Measurements from ENCODE around the gene RNF207. TPM values are rescaled to one million over a fixed set of nuclear protein-coding genes. Genes with fewer than 3 reads are reported as not detected.

The RNF207 gene
- polyA plus RNA-seq, 1 donor from 2014 or later = 3.5 TPM

DNA sequence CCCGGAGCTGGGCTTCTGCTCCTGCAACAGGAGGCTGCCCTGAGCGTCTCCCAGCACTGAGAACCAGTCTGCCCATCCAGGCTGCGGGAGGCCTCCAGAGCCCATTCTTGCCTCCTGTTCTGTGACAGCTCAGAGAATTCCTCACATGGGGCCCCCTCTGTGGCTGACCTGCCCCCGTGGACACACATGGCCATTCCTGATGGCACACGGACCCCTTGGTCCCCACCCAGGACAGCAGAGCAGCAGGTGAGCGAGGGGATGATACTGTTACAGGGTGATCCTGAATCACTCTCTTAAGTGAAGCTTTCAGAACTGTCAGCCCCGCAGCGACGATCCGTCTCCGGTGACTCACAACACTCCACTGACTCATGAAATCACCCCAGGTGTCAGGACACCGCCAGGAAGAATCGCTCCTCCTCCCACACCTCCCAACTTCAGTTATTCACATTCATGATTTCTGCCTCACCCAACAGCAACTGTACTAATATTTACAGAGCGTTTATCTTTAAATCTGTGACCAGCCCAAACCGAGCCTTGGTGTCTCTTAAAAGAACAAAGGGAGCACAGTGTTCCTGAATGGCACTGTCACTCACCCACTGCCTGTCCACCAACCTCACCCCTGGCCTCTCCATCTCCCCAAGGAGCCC lies 48.3 kb upstream of the RNF207 start:
- H3K9me3 ChIP-seq (ENCODE audit: low read length) = no peaks in the 10 kb centered on the region
- no peak overlapping the region for H2AFZ ChIP-seq (ENCODE audit: low read depth, low read length)
- H4K20me1 ChIP-seq (ENCODE audit: insufficient read depth) = no peaks in the 10 kb centered on the region
- no peaks in the 10 kb centered on the region for H3F3A ChIP-seq (ENCODE audit: insufficient read depth, low read length, poor library complexity, severe bottlenecking)
- H3K27me3 ChIP-seq (ENCODE audit: insufficient read depth, low read depth, low read length) = no peaks in the 10 kb centered on the region
- H3K36me3 ChIP-seq (ENCODE audit: insufficient read depth, low read length) = no peaks in the 10 kb centered on the region
- no peak overlapping the region for H3K4me2 ChIP-seq (ENCODE audit: low read length)
- H3K27ac ChIP-seq (ENCODE audit: low read length) = peak overlapping the region; percentile 76
- TF ChIP-seq CTCF (IDR thresholded peaks at IDR 0.05; ENCODE audit: poor library complexity, severe bottlenecking) (no peak), MXI1 (conservative IDR thresholded peaks at IDR 0.05; ENCODE audit: poor library complexity, severe bottlenecking) (no peak), POLR2AphosphoS5 (IDR thresholded peaks at IDR 0.05) (peak; percentile 80), SMC3 (conservative IDR thresholded peaks at IDR 0.05; ENCODE audit: poor library complexity) (no peak), EZH2 (IDR thresholded peaks at IDR 0.05; ENCODE audit: borderline replicate concordance, insufficient read depth, low read length, poor library complexity, severe bottlenecking) (no peak), RAD21 (conservative IDR thresholded peaks at IDR 0.05) (peak; percentile 14), EP300 (conservative IDR thresholded peaks at IDR 0.05; ENCODE audit: poor library complexity, severe bottlenecking) (peak; percentile 84)
- TF ChIP-seq, protein P1, sequence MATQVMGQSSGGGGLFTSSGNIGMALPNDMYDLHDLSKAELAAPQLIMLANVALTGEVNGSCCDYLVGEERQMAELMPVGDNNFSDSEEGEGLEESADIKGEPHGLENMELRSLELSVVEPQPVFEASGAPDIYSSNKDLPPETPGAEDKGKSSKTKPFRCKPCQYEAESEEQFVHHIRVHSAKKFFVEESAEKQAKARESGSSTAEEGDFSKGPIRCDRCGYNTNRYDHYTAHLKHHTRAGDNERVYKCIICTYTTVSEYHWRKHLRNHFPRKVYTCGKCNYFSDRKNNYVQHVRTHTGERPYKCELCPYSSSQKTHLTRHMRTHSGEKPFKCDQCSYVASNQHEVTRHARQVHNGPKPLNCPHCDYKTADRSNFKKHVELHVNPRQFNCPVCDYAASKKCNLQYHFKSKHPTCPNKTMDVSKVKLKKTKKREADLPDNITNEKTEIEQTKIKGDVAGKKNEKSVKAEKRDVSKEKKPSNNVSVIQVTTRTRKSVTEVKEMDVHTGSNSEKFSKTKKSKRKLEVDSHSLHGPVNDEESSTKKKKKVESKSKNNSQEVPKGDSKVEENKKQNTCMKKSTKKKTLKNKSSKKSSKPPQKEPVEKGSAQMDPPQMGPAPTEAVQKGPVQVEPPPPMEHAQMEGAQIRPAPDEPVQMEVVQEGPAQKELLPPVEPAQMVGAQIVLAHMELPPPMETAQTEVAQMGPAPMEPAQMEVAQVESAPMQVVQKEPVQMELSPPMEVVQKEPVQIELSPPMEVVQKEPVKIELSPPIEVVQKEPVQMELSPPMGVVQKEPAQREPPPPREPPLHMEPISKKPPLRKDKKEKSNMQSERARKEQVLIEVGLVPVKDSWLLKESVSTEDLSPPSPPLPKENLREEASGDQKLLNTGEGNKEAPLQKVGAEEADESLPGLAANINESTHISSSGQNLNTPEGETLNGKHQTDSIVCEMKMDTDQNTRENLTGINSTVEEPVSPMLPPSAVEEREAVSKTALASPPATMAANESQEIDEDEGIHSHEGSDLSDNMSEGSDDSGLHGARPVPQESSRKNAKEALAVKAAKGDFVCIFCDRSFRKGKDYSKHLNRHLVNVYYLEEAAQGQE (IDR thresholded peaks at IDR 0.05; ENCODE audit: borderline replicate concordance) = peak; percentile 41
- H3K4me3 ChIP-seq (ENCODE audit: low read length) = peak overlapping the region; percentile 43
- H3K79me2 ChIP-seq (replicated peaks; ENCODE audit: insufficient read depth, low read length) = no peaks in the 10 kb centered on the region
- H3K9me2 ChIP-seq (ENCODE audit: insufficient read depth, low read length) = no peaks in the 10 kb centered on the region
- peak overlapping the region; percentile 53 for H3K9ac ChIP-seq (ENCODE audit: low read length)

GRCh38 chr1:6158181-6158580 lies 47.7 kb upstream of the RNF207 start:
- TF ChIP-seq SMC3 (conservative IDR thresholded peaks at IDR 0.05; ENCODE audit: poor library complexity) (no peak), POLR2AphosphoS5 (IDR thresholded peaks at IDR 0.05) (no peak), EP300 (conservative IDR thresholded peaks at IDR 0.05; ENCODE audit: poor library complexity, severe bottlenecking) (no peak)
- Histone ChIP-seq H3F3A (ENCODE audit: insufficient read depth, low read length, poor library complexity, severe bottlenecking) (no peaks in the 10 kb centered on the region), H3K27ac (ENCODE audit: low read length) (peak overlapping the region; percentile 76), H2AFZ (ENCODE audit: low read depth, low read length) (no peak overlapping the region), H3K4me3 (ENCODE audit: low read length) (peak overlapping the region; percentile 43), H3K9ac (ENCODE audit: low read length) (peak overlapping the region; percentile 53), H3K27me3 (ENCODE audit: insufficient read depth, low read depth, low read length) (no peaks in the 10 kb centered on the region), H3K36me3 (ENCODE audit: insufficient read depth, low read length) (no peaks in the 10 kb centered on the region), H3K4me2 (ENCODE audit: low read length) (no peak overlapping the region), H3K79me2 (replicated peaks; ENCODE audit: insufficient read depth, low read length) (no peaks in the 10 kb centered on the region), H4K20me1 (ENCODE audit: insufficient read depth) (no peaks in the 10 kb centered on the region), H3K9me3 (ENCODE audit: low read length) (no peaks in the 10 kb centered on the region), H3K9me2 (ENCODE audit: insufficient read depth, low read length) (no peaks in the 10 kb centered on the region)
